Progenitor cell of endocrine pancreas (in vitro differentiated cells): ENCODE results near the gene CTDNEP1. TPM values are rescaled to one million over a fixed set of nuclear protein-coding genes. Genes with fewer than 3 reads are reported as not detected.

ENCODE experiments used
- DNase-seq: peaks from one replicate; pipeline ENCODE4 v3.0.0; 2021; ENCODE audit warnings: low spot score; ENCODE audit not compliant: unreplicated experiment
- H3K27ac Mint-ChIP-seq: 2 replicates; pipeline ENCODE4 v1.8.0; 2021; ENCODE audit warnings: mild to moderate bottlenecking, moderate library complexity, mixed read lengths
- H3K27me3 Mint-ChIP-seq: 2 replicates; pipeline ENCODE4 v1.8.0; 2021; ENCODE audit warnings: mixed read lengths
- H3K36me3 Mint-ChIP-seq: 2 replicates; pipeline ENCODE4 v1.8.0; 2022; ENCODE audit warnings: mixed read lengths; ENCODE audit not compliant: insufficient read depth
- H3K4me1 Mint-ChIP-seq: 2 replicates; pipeline ENCODE4 v1.8.0; 2021; ENCODE audit warnings: low read depth, mixed read lengths
- H3K4me3 Mint-ChIP-seq: 2 replicates; pipeline ENCODE4 v1.8.0; 2021; ENCODE audit warnings: low read depth, mild to moderate bottlenecking, moderate library complexity, mixed read lengths
- H3K9me3 Mint-ChIP-seq: 2 replicates; pipeline ENCODE4 v1.8.0; 2021; ENCODE audit warnings: low read depth, mixed read lengths
- CTCF ChIP-seq: fragments of 200-600 bp; sonication (generic); IDR thresholded peaks from one replicate; pipeline ENCODE4 v1.5.0; 2021; ENCODE audit warnings: antibody characterized with exemption, mild to moderate bottlenecking; ENCODE audit not compliant: unreplicated experiment
- total RNA-seq: library from RNA; stranded (reverse); gene quantifications from 2 replicates; pipeline ENCODE4 v1.2.1, GENCODE V29; 2021

The CTDNEP1 gene
- total RNA-seq, 1 donor from 2014 or later, result 137 TPM

- peaks cover 33% of the 10 kb centered on the region for H3K4me1 Mint-ChIP-seq
- DNase-seq, result no peak
- TF ChIP-seq CTCF, result no peak
- H3K27me3 Mint-ChIP-seq, result no peaks in the 10 kb centered on the region
- no peaks in the 10 kb centered on the region for H3K9me3 Mint-ChIP-seq
- H3K4me3 Mint-ChIP-seq, result peak overlapping the region; percentile 99
- peaks cover 7% of the 10 kb centered on the region for H3K36me3 Mint-ChIP-seq
- peak overlapping the region; percentile 99 for H3K27ac Mint-ChIP-seq
These were observed 10.1 kb upstream of the CTDNEP1 start for GRCh38 chr17:7261379-7262191.

- Mint-ChIP-seq H3K36me3 (peaks cover 9% of the 10 kb centered on the region), H3K27ac (peak overlapping the region; percentile 97), H3K4me1 (peaks cover 33% of the 10 kb centered on the region), H3K4me3 (peak overlapping the region; percentile 99), H3K27me3 (no peaks in the 10 kb centered on the region), H3K9me3 (no peaks in the 10 kb centered on the region)
- DNase-seq, result peak; percentile 62
- no peak for TF ChIP-seq CTCF
These were observed 9.3 kb upstream of the CTDNEP1 start for GRCh38 chr17:7260651-7261378.

GRCh38 chr17:7260151-7260550, 8.6 kb upstream of the CTDNEP1 start:
- TF ChIP-seq CTCF, result no peak
- no peak for DNase-seq
- Mint-ChIP-seq H3K4me1 (peaks cover 33% of the 10 kb centered on the region), H3K27ac (peak overlapping the region; percentile 85), H3K27me3 (no peaks in the 10 kb centered on the region), H3K36me3 (peaks cover 9% of the 10 kb centered on the region), H3K9me3 (no peaks in the 10 kb centered on the region), H3K4me3 (peak overlapping the region; percentile 99)

GRCh38 chr17:7259555-7259889, 8.0 kb upstream of the CTDNEP1 start:
- DNase-seq, result no peak
- Mint-ChIP-seq H3K4me3 (peak overlapping the region; percentile 41), H3K9me3 (no peaks in the 10 kb centered on the region), H3K36me3 (peaks cover 11% of the 10 kb centered on the region), H3K27ac (peak overlapping the region; percentile 89), H3K4me1 (peaks cover 33% of the 10 kb centered on the region), H3K27me3 (no peaks in the 10 kb centered on the region)
- TF ChIP-seq CTCF, result no peak

GRCh38 chr17:7258731-7259554, 7.4 kb upstream of the CTDNEP1 start:
- no peak for TF ChIP-seq CTCF
- Mint-ChIP-seq H3K27ac (peak overlapping the region; percentile 89), H3K27me3 (no peaks in the 10 kb centered on the region), H3K4me3 (peak overlapping the region; percentile 41), H3K36me3 (peaks cover 11% of the 10 kb centered on the region), H3K9me3 (no peaks in the 10 kb centered on the region), H3K4me1 (peaks cover 33% of the 10 kb centered on the region)
- DNase-seq, result no peak
